DOHH2 (cell line): ENCODE data around the gene SMPDL3A.

Source experiments
- H3F3A ChIP-seq: fragments of 200-600 bp; sonication (generic), shearing (Covaris generic); 2 replicates; pipeline ENCODE4 v1.6.0; 2016; ENCODE audit warnings: antibody characterized with exemption, mild to moderate bottlenecking; ENCODE audit not compliant: control insufficient read depth, insufficient read depth
- H3K27ac ChIP-seq: fragments of 200-600 bp; sonication (generic); 2 replicates; pipeline ENCODE4 v1.5.1; 2014; ENCODE audit warnings: low read depth, mild to moderate bottlenecking, low read length, moderate library complexity
- H3K27me3 ChIP-seq: fragments of 200-600 bp; sonication (generic); 2 replicates; pipeline ENCODE4 v1.6.1; 2014; ENCODE audit warnings: mild to moderate bottlenecking, low read length, mixed read lengths; ENCODE audit not compliant: control insufficient read depth
- H3K36me3 ChIP-seq: fragments of 200-600 bp; sonication (generic); 2 replicates; pipeline ENCODE4 v1.6.1; 2014; ENCODE audit warnings: mild to moderate bottlenecking, low read length, moderate library complexity, mixed read lengths; ENCODE audit not compliant: control insufficient read depth
- H3K4me1 ChIP-seq: fragments of 200-600 bp; sonication (generic); 2 replicates; pipeline ENCODE4 v1.6.1; 2014; ENCODE audit warnings: mild to moderate bottlenecking, low read length, mixed read lengths; ENCODE audit not compliant: control insufficient read depth
- H3K4me2 ChIP-seq: fragments of 200-600 bp; sonication (generic); 2 replicates; pipeline ENCODE4 v1.6.0; 2014; ENCODE audit warnings: mild to moderate bottlenecking, low read length, moderate library complexity
- H3K4me3 ChIP-seq: fragments of 200-600 bp; sonication (generic); 2 replicates; pipeline ENCODE4 v1.5.1; 2014; ENCODE audit warnings: mild to moderate bottlenecking, low read length, mixed read lengths
- H3K79me2 ChIP-seq: fragments of 200-600 bp; sonication (generic); 2 replicates; pipeline ENCODE4 v1.6.1; 2014; ENCODE audit warnings: mild to moderate bottlenecking, low read length, mixed read lengths; ENCODE audit not compliant: control insufficient read depth
- H3K9me2 ChIP-seq: fragments of 200-600 bp; sonication (generic); replicated peaks from 2 replicates; pipeline ENCODE4 v1.6.1; 2014; ENCODE audit warnings: mild to moderate bottlenecking, low read length, mixed read lengths; ENCODE audit not compliant: control insufficient read depth
- H3K9me3 ChIP-seq: fragments of 200-600 bp; sonication (generic); 2 replicates; pipeline ENCODE4 v1.6.1; 2014; ENCODE audit warnings: antibody characterized with exemption, low read length, mixed read lengths; ENCODE audit not compliant: control insufficient read depth, insufficient read depth
- H4K20me1 ChIP-seq: fragments of 200-600 bp; sonication (generic); 2 replicates; pipeline ENCODE4 v1.6.0; 2014; ENCODE audit warnings: low read depth, mild to moderate bottlenecking, antibody characterized with exemption, low read length, moderate library complexity; ENCODE audit not compliant: control insufficient read depth, insufficient read depth
- CTCF ChIP-seq: fragments of 200-600 bp; sonication (generic); IDR thresholded peaks from one replicate; pipeline ENCODE4 v1.5.1; 2014; ENCODE audit warnings: antibody characterized with exemption, mild to moderate bottlenecking, low read depth, low read length; ENCODE audit not compliant: poor library complexity, severe bottlenecking
- EZH2phosphoT487 ChIP-seq: fragments of 200-600 bp; sonication (generic); IDR thresholded peaks from 2 replicates; pipeline ENCODE4 v1.6.1; 2017; ENCODE audit warnings: borderline replicate concordance, mild to moderate bottlenecking, antibody characterized with exemption, low read length, moderate library complexity, mixed read lengths

Gene SMPDL3A

DNA sequence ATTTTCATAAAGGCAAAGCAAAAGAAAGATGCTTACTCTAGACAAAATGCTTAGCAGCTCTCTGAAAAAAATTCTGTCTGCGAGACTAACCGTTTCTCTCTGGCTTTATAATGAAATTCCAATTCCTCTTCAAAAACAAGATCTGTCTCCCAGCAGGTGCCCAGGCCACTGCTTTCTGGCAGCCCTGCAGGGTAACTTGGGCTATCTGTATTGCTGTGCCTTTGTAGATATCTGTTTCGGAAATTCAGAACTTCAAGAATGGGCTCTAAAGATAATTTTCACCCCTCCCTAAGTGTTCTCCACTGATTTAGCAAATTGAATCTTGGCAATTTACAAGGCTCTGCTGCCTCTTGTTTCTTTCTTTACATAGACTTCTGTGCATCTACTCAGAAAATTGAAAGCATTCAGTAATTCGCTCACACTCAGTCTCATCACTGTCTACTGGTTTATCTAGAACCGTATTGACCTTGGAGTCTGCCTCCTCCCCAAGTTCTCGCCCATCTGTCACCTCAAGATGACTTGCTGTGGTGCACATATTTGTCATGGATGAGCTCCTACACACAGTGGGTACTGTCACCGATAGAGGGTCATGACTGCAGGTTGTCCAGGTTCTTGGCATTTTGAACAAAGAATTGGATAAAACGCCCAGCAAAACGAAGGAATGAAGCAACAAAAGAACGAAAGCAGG is 35.9 kb upstream of the SMPDL3A start:
- Histone ChIP-seq H3K27me3 (no peaks in the 10 kb centered on the region), H3K9me2 (no peaks in the 10 kb centered on the region), H3K4me2 (no peak overlapping the region), H3K4me3 (no peak overlapping the region), H4K20me1 (no peaks in the 10 kb centered on the region), H3F3A (no peaks in the 10 kb centered on the region), H3K4me1 (no peaks in the 10 kb centered on the region), H3K27ac (no peak overlapping the region), H3K79me2 (no peaks in the 10 kb centered on the region), H3K9me3 (no peaks in the 10 kb centered on the region), H3K36me3 (no peaks in the 10 kb centered on the region)
- TF ChIP-seq EZH2phosphoT487 (no peak), CTCF (no peak)

GRCh38 chr6:122753688-122754056 is 35.4 kb upstream of the SMPDL3A start:
- Histone ChIP-seq H3K36me3 (no peaks in the 10 kb centered on the region), H3K27me3 (no peaks in the 10 kb centered on the region), H3K9me2 (no peaks in the 10 kb centered on the region), H3K9me3 (no peaks in the 10 kb centered on the region), H3K27ac (no peak overlapping the region), H4K20me1 (no peaks in the 10 kb centered on the region), H3K4me2 (no peak overlapping the region), H3K4me3 (no peak overlapping the region), H3F3A (no peaks in the 10 kb centered on the region), H3K79me2 (no peaks in the 10 kb centered on the region), H3K4me1 (no peaks in the 10 kb centered on the region)
- no peak for TF ChIP-seq CTCF
- no peak for TF ChIP-seq EZH2phosphoT487

DNA sequence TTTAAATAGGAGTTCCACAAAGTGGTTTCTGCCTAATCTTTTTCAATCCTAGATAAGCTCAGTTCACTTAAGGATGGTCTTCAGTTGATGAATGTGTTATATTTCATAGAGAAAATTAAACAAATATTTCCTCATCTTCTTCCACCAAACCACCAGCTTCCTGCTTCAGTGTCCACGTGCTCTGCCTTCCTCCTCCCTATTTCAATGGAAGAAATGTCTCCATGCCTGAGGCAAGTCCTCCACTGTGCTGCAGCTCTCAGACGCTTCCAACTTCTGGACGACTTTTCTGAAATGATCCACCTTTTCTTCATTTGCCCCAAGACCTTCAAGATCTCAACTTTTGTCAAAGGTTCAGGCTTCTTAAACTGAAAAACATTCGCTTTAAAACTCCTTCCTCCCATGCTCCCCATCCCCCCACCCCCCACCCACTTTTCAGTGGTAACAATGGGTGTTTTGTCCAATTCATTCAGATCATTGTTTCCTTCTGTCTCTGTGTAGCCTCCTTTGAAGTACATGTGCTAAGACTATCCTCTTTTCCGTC is 34.8 kb upstream of the SMPDL3A start:
- Histone ChIP-seq H3K9me2 (no peaks in the 10 kb centered on the region), H3K27me3 (no peaks in the 10 kb centered on the region), H3K27ac (no peak overlapping the region), H3F3A (no peaks in the 10 kb centered on the region), H3K4me1 (no peaks in the 10 kb centered on the region), H3K9me3 (no peaks in the 10 kb centered on the region), H3K4me2 (no peak overlapping the region), H4K20me1 (no peaks in the 10 kb centered on the region), H3K4me3 (no peak overlapping the region), H3K36me3 (no peaks in the 10 kb centered on the region), H3K79me2 (no peaks in the 10 kb centered on the region)
- TF ChIP-seq EZH2phosphoT487 (no peak), CTCF (no peak)

- no peaks in the 10 kb centered on the region for H3K9me2 ChIP-seq
- H3K79me2 ChIP-seq: no peaks in the 10 kb centered on the region
- H3K27ac ChIP-seq: no peak overlapping the region
- H3F3A ChIP-seq: no peaks in the 10 kb centered on the region
- no peaks in the 10 kb centered on the region for H4K20me1 ChIP-seq
- no peaks in the 10 kb centered on the region for H3K4me1 ChIP-seq
- H3K27me3 ChIP-seq: no peaks in the 10 kb centered on the region
- no peaks in the 10 kb centered on the region for H3K9me3 ChIP-seq
- H3K4me3 ChIP-seq: no peak overlapping the region
- no peak overlapping the region for H3K4me2 ChIP-seq
- no peak for TF ChIP-seq CTCF
- no peak for TF ChIP-seq EZH2phosphoT487
- no peaks in the 10 kb centered on the region for H3K36me3 ChIP-seq
Measured at GRCh38 chr6:122755901-122756300, 33.2 kb upstream of the SMPDL3A start.
